GM23338 (cell line): Measurements from ENCODE around the gene SPACA4. TPM values are rescaled to one million over a fixed set of nuclear protein-coding genes. Genes with fewer than 3 reads are reported as not detected.

Source experiments
- ATAC-seq: fragments of 200-7000 bp; cut with Tn5 transposase; 3 replicates; pipeline ENCODE4 v1.9.1; 2020
- DNase-seq: peaks from one replicate; pipeline ENCODE4 v3.0.0-alpha.2; 2015; ENCODE audit warnings: low spot score
- H2AFZ ChIP-seq: fragments of 200-600 bp; sonication (generic); 2 replicates; pipeline ENCODE4 v1.8.0; 2016; ENCODE audit warnings: antibody characterized with exemption, mild to moderate bottlenecking, moderate library complexity
- H3F3A ChIP-seq: fragments of 200-600 bp; sonication (generic); replicated peaks from 2 replicates; pipeline ENCODE4 v1.8.0; 2017; ENCODE audit warnings: antibody characterized with exemption, mixed run types, low read depth
- H3K27ac ChIP-seq: fragments of 200-600 bp; sonication (generic); 2 replicates; pipeline ENCODE4 v1.6.1; 2016; ENCODE audit warnings: low read depth
- H3K27me3 ChIP-seq: fragments of 200-600 bp; sonication (generic); 2 replicates; pipeline ENCODE4 v1.8.0; 2016; ENCODE audit warnings: mild to moderate bottlenecking, mixed run types, moderate library complexity; ENCODE audit not compliant: insufficient read depth
- H3K36me3 ChIP-seq: fragments of 200-600 bp; sonication (generic); 2 replicates; pipeline ENCODE4 v1.8.0; 2016; ENCODE audit warnings: mild to moderate bottlenecking; ENCODE audit not compliant: insufficient read depth
- H3K4me1 ChIP-seq: fragments of 200-600 bp; sonication (generic); 2 replicates; pipeline ENCODE4 v1.8.0; 2016; ENCODE audit warnings: mild to moderate bottlenecking, moderate library complexity; ENCODE audit not compliant: insufficient read depth
- H3K4me2 ChIP-seq: fragments of 200-600 bp; sonication (generic); 2 replicates; pipeline ENCODE4 v1.7.1; 2017; ENCODE audit warnings: mixed run types
- H3K4me3 ChIP-seq: fragments of 200-600 bp; sonication (generic); 2 replicates; pipeline ENCODE4 v1.6.1; 2016; ENCODE audit warnings: mixed run types
- H3K79me2 ChIP-seq: fragments of 200-600 bp; sonication (generic); replicated peaks from 2 replicates; pipeline ENCODE4 v1.8.0; 2017; ENCODE audit warnings: mild to moderate bottlenecking; ENCODE audit not compliant: insufficient read depth
- H3K9me2 ChIP-seq: fragments of 200-600 bp; sonication (generic); 2 replicates; pipeline ENCODE4 v1.8.0; 2017; ENCODE audit not compliant: insufficient read depth
- H4K20me1 ChIP-seq: fragments of 200-600 bp; sonication (generic); replicated peaks from 2 replicates; pipeline ENCODE4 v1.8.0; 2017; ENCODE audit warnings: mild to moderate bottlenecking; ENCODE audit not compliant: insufficient read depth
- H3K27ac Mint-ChIP-seq: 2 replicates; pipeline ENCODE4 v1.8.0; 2020; ENCODE audit warnings: inconsistent platforms, mild to moderate bottlenecking, moderate library complexity, mixed read lengths
- H3K27me3 Mint-ChIP-seq: 3 replicates; pipeline ENCODE4 v1.8.0; 2022; ENCODE audit warnings: low read depth, mild to moderate bottlenecking, moderate library complexity, mixed read lengths, inconsistent platforms; ENCODE audit not compliant: insufficient read depth, poor library complexity
- H3K36me3 Mint-ChIP-seq: 3 replicates; pipeline ENCODE4 v1.8.0; 2021; ENCODE audit warnings: low read depth, mild to moderate bottlenecking, inconsistent platforms, moderate library complexity, mixed read lengths
- H3K4me1 Mint-ChIP-seq: 3 replicates; pipeline ENCODE4 v1.8.0; 2020; ENCODE audit warnings: mild to moderate bottlenecking, inconsistent platforms, mixed read lengths
- H3K4me3 Mint-ChIP-seq: 3 replicates; pipeline ENCODE4 v1.8.0; 2021; ENCODE audit warnings: moderate library complexity, mild to moderate bottlenecking, inconsistent platforms, mixed read lengths
- H3K9me3 Mint-ChIP-seq: 3 replicates; pipeline ENCODE4 v1.8.0; 2020; ENCODE audit warnings: moderate library complexity, mild to moderate bottlenecking, inconsistent platforms, mixed read lengths
- CTCF ChIP-seq, 2 experiments: fragments of 200-600 bp in 1 of 2; sonication (generic) in 1 of 2; conservative IDR thresholded peaks; 2 replicates each; pipeline versions ENCODE4 v1.5.1 to v1.6.1; 2016 to 2017; ENCODE audit warnings: antibody characterized with exemption in 2 of 2, low read depth in 2 of 2, mild to moderate bottlenecking in 2 of 2, moderate library complexity in 1 of 2
- EZH2 ChIP-seq: fragments of 200-600 bp; sonication (generic); IDR thresholded peaks from one replicate; pipeline ENCODE4 v1.8.0; 2017; ENCODE audit warnings: antibody characterized with exemption, mild to moderate bottlenecking, low read depth; ENCODE audit not compliant: unreplicated experiment
- JUNB ChIP-seq: IDR thresholded peaks from one replicate; pipeline ENCODE4 v1.6.1; 2016; ENCODE audit warnings: antibody characterized with exemption; ENCODE audit not compliant: unreplicated experiment
- POLR2AphosphoS5 ChIP-seq: IDR thresholded peaks from 2 replicates; pipeline ENCODE4 v1.6.1; 2016; ENCODE audit warnings: antibody characterized with exemption, low read depth
- STAT1 ChIP-seq: IDR thresholded peaks from one replicate; pipeline ENCODE4 v1.6.1; 2016; ENCODE audit warnings: antibody characterized with exemption; ENCODE audit not compliant: unreplicated experiment
- ZNF114 ChIP-seq: fragments of 250-450 bp; sonication (Bioruptor Pico); IDR thresholded peaks from 2 replicates; pipeline ENCODE4 v1.5.0; 2020; ENCODE audit warnings: mild to moderate bottlenecking, moderate library complexity
- ZNF331 ChIP-seq: fragments of 250-450 bp; sonication (Bioruptor Pico); IDR thresholded peaks from 2 replicates; pipeline ENCODE4 v1.5.0; 2020; ENCODE audit warnings: low read depth, mild to moderate bottlenecking, moderate library complexity
- polyA plus RNA-seq: library from polyadenylated mRNA; unstranded; fragments of >200 nt; fragmentation: Nextera tagmentation; extraction: Ambion mirVana; gene quantifications from 2 replicates; pipeline ENCODE4 v1.2.1, GENCODE V29; 2016
- total RNA-seq: library from RNA; depleted of rRNA; stranded (reverse); fragments of >200 nt; shearing (Covaris generic); gene quantifications from 2 replicates; pipeline ENCODE4 v1.2.3, GENCODE V29; 2014

Gene SPACA4
- total and polyA plus RNA-seq, 2 experiments from 2014 or later: not detected

- no peaks in the 10 kb centered on the region for H3K9me2 ChIP-seq
- H3K27me3 ChIP-seq: no peaks in the 10 kb centered on the region
- DNase-seq (peak; percentile 73), ATAC-seq (peak; percentile 20)
- peaks cover 13% of the 10 kb centered on the region for H4K20me1 ChIP-seq
- no peaks in the 10 kb centered on the region for H3K36me3 ChIP-seq
- H3K4me1 ChIP-seq: peaks cover 15% of the 10 kb centered on the region
- no peak for TF ChIP-seq EZH2
- Mint-ChIP-seq H3K36me3 (peaks cover 11% of the 10 kb centered on the region; the same call in 2 of the 3 replicates), H3K4me1 (peaks cover 29% of the 10 kb centered on the region), H3K27me3 (peaks cover 20% of the 10 kb centered on the region), H3K9me3 (no peaks in the 10 kb centered on the region; the same call in 2 of the 3 replicates), H3K4me3 (peak overlapping the region; percentile 72), H3K27ac (peak overlapping the region; percentile 93)
- H3K79me2 ChIP-seq: peaks cover 14% of the 10 kb centered on the region
- H3K27ac ChIP-seq: peak overlapping the region; percentile 91
- H3F3A ChIP-seq: peaks cover 12% of the 10 kb centered on the region; the same call in 1 of the 2 replicates
- H2AFZ ChIP-seq: no peak overlapping the region
- peak overlapping the region; percentile 94 for H3K4me2 ChIP-seq
- peak overlapping the region; percentile 92 for H3K4me3 ChIP-seq
Observed at GRCh38 chr19:48624791-48625723, 18.5 kb downstream of the SPACA4 start.

GRCh38 chr19:48625891-48626327 is 19.4 kb downstream of the SPACA4 start:
- TF ChIP-seq ZNF114 (CRISPR knock-in tag) (no peak), CTCF (conservative IDR thresholded peaks at IDR 0.05; ENCODE audit: low read depth in 2 of 2) (0 out of 4 replicates have a peak, but pooled peaks of 1 of the 2 experiments have one; percentile 10), EZH2 (no peak)
- Histone ChIP-seq H3K9me2 (no peaks in the 10 kb centered on the region), H3K27me3 (no peaks in the 10 kb centered on the region), H3K27ac (no peak overlapping the region; the same call in 1 of the 2 replicates), H3K4me2 (peak overlapping the region; percentile 94; the same call in 1 of the 2 replicates), H3K36me3 (no peaks in the 10 kb centered on the region), H3K79me2 (peaks cover 11% of the 10 kb centered on the region), H3K4me3 (no peak overlapping the region), H3K4me1 (peaks cover 16% of the 10 kb centered on the region), H2AFZ (no peak overlapping the region), H3F3A (peaks cover 17% of the 10 kb centered on the region; the same call in 1 of the 2 replicates), H4K20me1 (peaks cover 13% of the 10 kb centered on the region)
- Mint-ChIP-seq H3K27me3 (peaks cover 29% of the 10 kb centered on the region), H3K9me3 (no peaks in the 10 kb centered on the region; the same call in 1 of the 3 replicates), H3K4me1 (peaks cover 29% of the 10 kb centered on the region), H3K27ac (no peak overlapping the region), H3K4me3 (peak overlapping the region; percentile 72; the same call in 1 of the 3 replicates), H3K36me3 (peaks cover 11% of the 10 kb centered on the region; the same call in 2 of the 3 replicates)
- ATAC-seq: no peak
- DNase-seq: no peak

GRCh38 chr19:48627201-48627864 is 20.8 kb downstream of the SPACA4 start:
- Mint-ChIP-seq H3K4me3 (peak overlapping the region; percentile 17; the same call in 1 of the 3 replicates), H3K27ac (no peak overlapping the region), H3K27me3 (peaks cover 33% of the 10 kb centered on the region), H3K9me3 (no peaks in the 10 kb centered on the region; the same call in 1 of the 3 replicates), H3K4me1 (peaks cover 32% of the 10 kb centered on the region), H3K36me3 (peaks cover 8% of the 10 kb centered on the region; the same call in 2 of the 3 replicates)
- H3K27me3 ChIP-seq: no peaks in the 10 kb centered on the region
- peaks cover 13% of the 10 kb centered on the region for H4K20me1 ChIP-seq
- ATAC-seq (no peak), DNase-seq (no peak)
- no peaks in the 10 kb centered on the region for H3K9me2 ChIP-seq
- no peak overlapping the region for H2AFZ ChIP-seq
- H3K36me3 ChIP-seq: no peaks in the 10 kb centered on the region
- H3K27ac ChIP-seq: no peak overlapping the region
- no peak overlapping the region for H3K4me2 ChIP-seq
- peaks cover 11% of the 10 kb centered on the region for H3K79me2 ChIP-seq
- no peak overlapping the region for H3K4me3 ChIP-seq
- H3K4me1 ChIP-seq: peaks cover 25% of the 10 kb centered on the region
- peaks cover 27% of the 10 kb centered on the region; the same call in 1 of the 2 replicates for H3F3A ChIP-seq
- TF ChIP-seq EZH2 (no peak), POLR2AphosphoS5 (0 out of 2 replicates have a peak, but pooled peaks have one; percentile 7), ZNF331 (CRISPR knock-in tag) (no peak), STAT1 (no peak), JUNB (no peak)
